Kidney (tissue), 14 donors: ENCODE data around the gene UNKL. TPM values are rescaled to one million over a fixed set of nuclear protein-coding genes. Genes with fewer than 3 reads are reported as not detected.

Experiments
- DNase-seq, 5 donors: peaks; one replicate each; pipeline ENCODE4 v3.0.0-alpha.2; 2013 to 2020
- FAIRE-seq: peaks from 2 replicates; lab custom pipeline; 2012; peaks lifted over from hg19 to GRCh38; lab: Jason Lieb, UNC
- H3K27ac ChIP-seq, 2 donors: one replicate each; pipeline ENCODE4 v1.7.0; 2013; ENCODE audit warnings: low read depth in 2 of 2, low read length in 2 of 2, inconsistent platforms in 1 of 2
- H3K27me3 ChIP-seq: one replicate; pipeline ENCODE4 v1.7.1; 2013; ENCODE audit warnings: low read length, inconsistent platforms; ENCODE audit not compliant: control insufficient read depth, insufficient read depth
- H3K36me3 ChIP-seq, 3 donors: one replicate each; pipeline versions ENCODE4 v1.7.0 to v1.7.1; 2013; ENCODE audit warnings: low read length in 3 of 3, control low read depth in 1 of 3, inconsistent platforms in 1 of 3; ENCODE audit not compliant: insufficient read depth in 3 of 3, control insufficient read depth in 2 of 3
- H3K4me1 ChIP-seq, 3 donors: one replicate each; pipeline versions ENCODE4 v1.7.0 to v1.7.1; 2013; ENCODE audit warnings: low read length in 3 of 3, inconsistent platforms in 1 of 3, low read depth in 1 of 3; ENCODE audit not compliant: control insufficient read depth in 2 of 3, insufficient read depth in 2 of 3
- H3K4me3 ChIP-seq, 3 donors: one replicate each; pipeline versions ENCODE4 v1.7.0 to v1.8.1; 2013; ENCODE audit warnings: low read length in 3 of 3, control low read depth in 1 of 3, inconsistent platforms in 1 of 3
- H3K9ac ChIP-seq, 3 donors: one replicate each; pipeline versions ENCODE4 v1.7.0 to v1.7.1; 2013; ENCODE audit warnings: low read length in 3 of 3, control low read depth in 1 of 3, inconsistent platforms in 1 of 3
- H3K9me3 ChIP-seq, 3 donors: one replicate each; pipeline versions ENCODE4 v1.7.0 to v1.7.1; 2013; ENCODE audit warnings: low read length in 3 of 3, control low read depth in 1 of 3, inconsistent platforms in 1 of 3; ENCODE audit not compliant: control insufficient read depth in 2 of 3, insufficient read depth in 1 of 3
- intact Hi-C: fragments of 100-400 bp; cut with DNase I; formaldehyde crosslinking; loops from one replicate; pipeline ENCODE4 v1.11.1; 2022
- polyA plus RNA-seq: library from polyadenylated mRNA; stranded (reverse); fragments of 350-450 nt; fragmentation: Illumina TruSeq; extraction: RNeasy Lipid Tissue Mini Kit (QIAGEN cat#74804); gene quantifications from one replicate; pipeline ENCODE4 v1.2.3, GENCODE V29; 2014; ENCODE audit warnings: low read depth, low replicate concordance; ENCODE audit not compliant: insufficient read depth
- total RNA-seq: library from RNA; stranded (reverse); fragmentation: NEBNext Ultra II Directional; extraction: Animal tissue kit (Norgen Biotek cat#: 25700); gene quantifications from one replicate; pipeline ENCODE4 v1.2.1, GENCODE V29; 2021
- TF ChIP-seq, protein P1 (sequence below): IDR thresholded peaks from 3 replicates; pipeline ENCODE4 v1.5.1; 2012; ENCODE audit warnings: mild to moderate bottlenecking, moderate library complexity, borderline replicate concordance; ENCODE audit not compliant: insufficient read depth; ENCODE audit errors: extremely low read depth
- donor health status: control.
- donor health status: control.
- donor health status: control.
- donor health status: control.
- donor health status: control.
- donor health status: DM: yes; HTN: yes; CAD: no.
- donor health status: Normal renal cell carcinoma (clear cell type).

Gene UNKL
- total and polyA plus RNA-seq, 2 donors from 2014 or later, result 5.5 to 26.0 TPM

DNA sequence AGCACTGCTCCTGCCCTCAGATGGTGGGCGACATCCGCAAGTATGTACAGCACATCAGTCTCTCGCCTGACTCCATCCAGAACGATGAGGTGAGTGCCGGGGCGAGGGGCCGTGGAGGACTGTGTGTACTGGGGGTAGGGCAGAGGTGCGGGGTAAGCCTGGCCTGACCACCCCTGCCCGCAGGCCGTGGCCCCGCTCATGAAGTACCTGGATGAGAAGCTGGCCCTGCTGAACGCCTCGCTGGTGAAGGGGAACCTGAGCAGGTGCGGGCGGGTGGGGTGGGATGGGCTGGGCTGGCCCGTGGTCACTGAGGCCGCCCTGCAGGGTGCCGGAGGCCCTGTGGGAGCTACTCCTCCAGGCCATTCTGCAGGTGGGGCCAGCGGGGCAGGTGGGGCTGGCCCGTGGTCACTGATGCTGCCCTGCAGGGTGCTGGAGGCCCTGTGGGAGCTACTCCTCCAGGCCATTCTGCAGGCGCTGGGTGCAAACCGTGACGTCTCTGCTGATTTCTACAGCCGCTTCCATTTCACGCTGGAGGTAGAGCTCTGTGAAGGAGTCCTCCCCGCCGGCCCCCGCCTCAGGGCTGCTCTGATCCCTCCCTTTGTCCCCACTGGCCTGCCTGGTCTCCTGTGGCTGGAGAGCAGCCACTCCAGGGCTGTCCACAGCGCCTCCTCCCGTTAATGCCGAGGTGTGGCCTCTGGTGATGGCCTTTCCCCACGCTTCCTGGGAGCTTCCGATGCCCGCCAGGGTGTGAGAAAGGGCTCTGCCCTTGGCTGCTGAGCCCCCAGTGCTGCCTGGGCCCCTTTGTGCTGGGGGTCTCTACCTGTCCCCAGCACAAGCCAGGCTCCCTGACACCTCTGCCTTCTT is 67.8 kb downstream of the UNKL start:
- peaks cover 0 to 23% (median 0%) of the 10 kb centered on the region in 3 donors for H3K4me1 ChIP-seq
- H3K27ac ChIP-seq, result no peak overlapping the region
- H3K9ac ChIP-seq, result no peak overlapping the region
- DNase-seq, result no peak
- H3K27me3 ChIP-seq, result no peaks in the 10 kb centered on the region
- H3K9me3 ChIP-seq, result no peaks in the 10 kb centered on the region
- H3K36me3 ChIP-seq, result peaks cover 0 to 8% (median 2%) of the 10 kb centered on the region in 3 donors
- intact Hi-C loops, result no loop called here
- TF ChIP-seq, protein P1, sequence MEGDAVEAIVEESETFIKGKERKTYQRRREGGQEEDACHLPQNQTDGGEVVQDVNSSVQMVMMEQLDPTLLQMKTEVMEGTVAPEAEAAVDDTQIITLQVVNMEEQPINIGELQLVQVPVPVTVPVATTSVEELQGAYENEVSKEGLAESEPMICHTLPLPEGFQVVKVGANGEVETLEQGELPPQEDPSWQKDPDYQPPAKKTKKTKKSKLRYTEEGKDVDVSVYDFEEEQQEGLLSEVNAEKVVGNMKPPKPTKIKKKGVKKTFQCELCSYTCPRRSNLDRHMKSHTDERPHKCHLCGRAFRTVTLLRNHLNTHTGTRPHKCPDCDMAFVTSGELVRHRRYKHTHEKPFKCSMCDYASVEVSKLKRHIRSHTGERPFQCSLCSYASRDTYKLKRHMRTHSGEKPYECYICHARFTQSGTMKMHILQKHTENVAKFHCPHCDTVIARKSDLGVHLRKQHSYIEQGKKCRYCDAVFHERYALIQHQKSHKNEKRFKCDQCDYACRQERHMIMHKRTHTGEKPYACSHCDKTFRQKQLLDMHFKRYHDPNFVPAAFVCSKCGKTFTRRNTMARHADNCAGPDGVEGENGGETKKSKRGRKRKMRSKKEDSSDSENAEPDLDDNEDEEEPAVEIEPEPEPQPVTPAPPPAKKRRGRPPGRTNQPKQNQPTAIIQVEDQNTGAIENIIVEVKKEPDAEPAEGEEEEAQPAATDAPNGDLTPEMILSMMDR, result no peak
- FAIRE-seq, result no peak
- no peak overlapping the region for H3K4me3 ChIP-seq

DNA sequence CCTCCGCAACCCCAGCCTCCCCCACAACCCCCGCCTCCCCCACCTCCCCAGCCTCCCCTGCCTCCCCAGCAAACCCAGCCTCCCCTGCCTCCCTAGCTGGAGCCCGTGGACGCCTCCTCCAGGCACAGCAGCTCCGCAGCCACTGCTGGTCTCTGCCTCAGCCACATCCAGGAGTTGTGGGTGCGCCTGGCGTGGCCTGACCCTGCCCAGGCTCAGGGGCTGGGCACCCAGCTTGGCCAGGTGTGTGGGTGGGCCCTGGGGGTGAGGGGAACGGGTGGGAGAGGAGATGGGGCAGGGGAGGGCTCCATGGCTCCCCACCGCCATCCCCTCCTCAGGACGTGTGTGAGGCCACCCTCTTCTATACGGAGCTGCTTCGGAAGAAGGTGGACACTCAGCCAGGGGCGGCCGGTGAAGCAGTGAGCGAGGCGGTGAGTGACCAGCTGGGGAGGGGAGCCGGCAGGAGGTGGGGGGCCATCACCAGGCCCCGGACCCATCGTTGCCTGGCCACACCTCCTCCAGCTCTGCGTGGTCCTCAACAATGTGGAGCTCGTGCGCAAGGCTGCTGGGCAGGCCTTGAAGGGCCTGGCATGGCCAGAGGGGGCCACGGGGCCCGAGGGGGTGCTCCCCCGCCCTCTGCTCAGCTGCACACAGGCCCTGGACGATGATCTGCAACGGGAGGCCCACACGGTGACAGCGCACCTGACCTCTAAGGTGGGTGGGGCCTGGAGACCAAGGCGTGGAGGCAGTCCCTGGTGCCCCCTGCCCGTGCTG is 68.7 kb downstream of the UNKL start:
- no peak for DNase-seq
- no peak overlapping the region for H3K27ac ChIP-seq
- no peak overlapping the region for H3K4me3 ChIP-seq
- no peaks in the 10 kb centered on the region for H3K9me3 ChIP-seq
- intact Hi-C loops, result no loop called here
- no peak overlapping the region for H3K9ac ChIP-seq
- TF ChIP-seq, protein P1, result no peak
- no peak for FAIRE-seq
- no peaks in the 10 kb centered on the region for H3K27me3 ChIP-seq
- peaks cover 0 to 18% (median 0%) of the 10 kb centered on the region in 3 donors for H3K4me1 ChIP-seq
- H3K36me3 ChIP-seq, result peaks cover 0 to 8% (median 2%) of the 10 kb centered on the region in 3 donors

DNA sequence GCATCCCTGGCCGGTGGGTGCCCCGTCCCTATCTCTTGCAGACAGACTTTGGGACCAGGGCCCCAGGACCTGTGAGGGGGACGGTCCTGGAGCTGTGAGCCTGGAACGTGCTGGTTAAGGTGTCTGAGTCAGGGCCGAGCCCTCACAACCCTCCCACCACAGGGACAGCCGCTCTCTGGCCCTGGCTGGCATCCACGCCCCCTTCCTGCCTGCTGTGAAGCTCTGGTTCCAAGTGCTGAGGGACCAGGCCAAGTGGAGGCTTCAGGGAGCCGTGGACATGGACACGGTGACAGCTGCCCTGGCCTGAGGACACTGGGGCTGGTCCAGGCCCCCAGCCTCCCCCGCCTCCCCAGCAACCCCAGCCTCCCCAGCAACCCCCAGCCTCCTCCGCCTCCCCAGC is 69.4 kb downstream of the UNKL start:
- H3K27ac ChIP-seq, result no peak overlapping the region
- DNase-seq, result no peak
- no peaks in the 10 kb centered on the region for H3K27me3 ChIP-seq
- peaks cover 0 to 9% (median 0%) of the 10 kb centered on the region in 3 donors for H3K36me3 ChIP-seq
- H3K4me3 ChIP-seq, result no peak overlapping the region
- TF ChIP-seq, protein P1, result no peak
- no peak for FAIRE-seq
- intact Hi-C loops, result no loop called here
- peaks cover 0 to 13% (median 0%) of the 10 kb centered on the region in 3 donors for H3K4me1 ChIP-seq
- H3K9me3 ChIP-seq, result no peaks in the 10 kb centered on the region
- H3K9ac ChIP-seq, result no peak overlapping the region
